Measurements from ENCODE around the gene NDUFAF8.
A peak's percentile ranks its signal among the peaks of the same experiment; 100 is the strongest.

NDUFAF8 gene

GRCh38 chr17:81200695-81201580 is 38.2 kb upstream of the NDUFAF8 start:
- peak in 1 of 2 donors; percentile 75 for ATAC-seq

GRCh38 chr17:81202318-81202717 is 36.8 kb upstream of the NDUFAF8 start:
- ATAC-seq, result no peak

- ATAC-seq, result no peak
Observed at GRCh38 chr17:81203136-81203535, 36.0 kb upstream of the NDUFAF8 start.

- no peak for ATAC-seq
Observed at GRCh38 chr17:81204578-81204977, 34.5 kb upstream of the NDUFAF8 start.

- ATAC-seq, result no peak
Observed at GRCh38 chr17:81206166-81206565, 33.0 kb upstream of the NDUFAF8 start.

- ATAC-seq, result no peak
Observed at GRCh38 chr17:81206657-81207056, 32.5 kb upstream of the NDUFAF8 start.

GRCh38 chr17:81207610-81208581 is 31.2 kb upstream of the NDUFAF8 start:
- no peak for ATAC-seq

- no peak for ATAC-seq
Observed at GRCh38 chr17:81208651-81209050, 30.5 kb upstream of the NDUFAF8 start.

GRCh38 chr17:81209141-81209540 is 30.0 kb upstream of the NDUFAF8 start:
- ATAC-seq, result no peak

- ATAC-seq, result no peak
Observed at GRCh38 chr17:81210466-81210865, 28.7 kb upstream of the NDUFAF8 start.

GRCh38 chr17:81210868-81211267 is 28.2 kb upstream of the NDUFAF8 start:
- ATAC-seq, result no peak

GRCh38 chr17:81212365-81212764 is 26.8 kb upstream of the NDUFAF8 start:
- ATAC-seq, result no peak

GRCh38 chr17:81213978-81214377 is 25.1 kb upstream of the NDUFAF8 start:
- no peak for ATAC-seq

GRCh38 chr17:81217491-81217890 is 21.6 kb upstream of the NDUFAF8 start:
- no peak for ATAC-seq

- ATAC-seq, result no peak
Observed at GRCh38 chr17:81218459-81218858, 20.7 kb upstream of the NDUFAF8 start.

- no peak for ATAC-seq
Observed at GRCh38 chr17:81218991-81219390, 20.1 kb upstream of the NDUFAF8 start.

- ATAC-seq, result no peak
Observed at GRCh38 chr17:81219476-81220180, 19.5 kb upstream of the NDUFAF8 start.

GRCh38 chr17:81221371-81221841 is 17.7 kb upstream of the NDUFAF8 start:
- ATAC-seq, result no peak

GRCh38 chr17:81221842-81222619 is 17.1 kb upstream of the NDUFAF8 start:
- ATAC-seq, result no peak

- ATAC-seq, result peak in 1 of 2 donors; percentile 2
Observed at GRCh38 chr17:81222620-81222905, 16.6 kb upstream of the NDUFAF8 start.

GRCh38 chr17:81222906-81223761 is 16.0 kb upstream of the NDUFAF8 start, which contains the start of gene CEP131:
TSS of gene CEP131 (minus strand) at chr17:81222965. CDS start at chr17:81220056, 2,909 bp downstream.
- peak; percentile 98 for ATAC-seq
